Frontal cortex (tissue), 4 donors: ENCODE data around the gene GET3. TPM values are rescaled to one million over a fixed set of nuclear protein-coding genes. Genes with fewer than 3 reads are reported as not detected.
"Not testable (repeated sequence)": the region's sequence is repeated elsewhere in the genome, so short reads cannot be mapped to it uniquely, and the experiment has no call there.

Experiments used
- DNase-seq, 2 donors: peaks; one replicate each; pipeline ENCODE4 v3.0.0; 2012; ENCODE audit warnings: low spot score in 2 of 2
- FAIRE-seq: peaks from 2 replicates; lab custom pipeline; 2012; peaks lifted over from hg19 to GRCh38; lab: Jason Lieb, UNC
- total RNA-seq: library from RNA; depleted of rRNA; stranded (reverse); fragments of >200 nt; gene quantifications from one replicate; pipeline ENCODE4 v1.2.3, GENCODE V29; 2014
- donor health status: control.
- donor health status: control.
- donor health status: control.

GET3 gene
- total RNA-seq, 1 donor from 2014 or later, result 85.2 TPM

DNA sequence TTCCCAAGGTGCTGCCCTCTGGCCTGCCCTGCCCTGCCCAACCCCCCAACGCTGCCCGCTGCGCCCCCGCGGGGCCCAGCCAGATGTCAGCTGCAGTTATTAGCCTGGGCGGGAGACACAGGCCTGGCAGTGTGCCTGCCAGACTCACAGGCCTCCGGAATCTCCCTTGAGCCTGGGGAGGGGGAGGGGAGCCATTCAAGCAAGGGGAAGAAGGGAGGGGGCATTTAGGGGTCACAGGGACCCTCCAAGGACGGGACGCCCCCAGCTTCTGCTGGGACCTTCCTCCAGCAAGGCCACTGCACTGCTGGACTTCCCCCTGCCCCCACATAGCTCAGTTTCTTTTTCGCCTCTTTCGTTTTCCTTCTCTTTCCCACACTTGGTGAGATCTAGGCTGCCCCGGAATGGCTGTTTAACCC, 51.4 kb downstream of the GET3 start:
- peak in 1 of 2 donors; percentile 70 for DNase-seq
- FAIRE-seq, result no peak

DNA sequence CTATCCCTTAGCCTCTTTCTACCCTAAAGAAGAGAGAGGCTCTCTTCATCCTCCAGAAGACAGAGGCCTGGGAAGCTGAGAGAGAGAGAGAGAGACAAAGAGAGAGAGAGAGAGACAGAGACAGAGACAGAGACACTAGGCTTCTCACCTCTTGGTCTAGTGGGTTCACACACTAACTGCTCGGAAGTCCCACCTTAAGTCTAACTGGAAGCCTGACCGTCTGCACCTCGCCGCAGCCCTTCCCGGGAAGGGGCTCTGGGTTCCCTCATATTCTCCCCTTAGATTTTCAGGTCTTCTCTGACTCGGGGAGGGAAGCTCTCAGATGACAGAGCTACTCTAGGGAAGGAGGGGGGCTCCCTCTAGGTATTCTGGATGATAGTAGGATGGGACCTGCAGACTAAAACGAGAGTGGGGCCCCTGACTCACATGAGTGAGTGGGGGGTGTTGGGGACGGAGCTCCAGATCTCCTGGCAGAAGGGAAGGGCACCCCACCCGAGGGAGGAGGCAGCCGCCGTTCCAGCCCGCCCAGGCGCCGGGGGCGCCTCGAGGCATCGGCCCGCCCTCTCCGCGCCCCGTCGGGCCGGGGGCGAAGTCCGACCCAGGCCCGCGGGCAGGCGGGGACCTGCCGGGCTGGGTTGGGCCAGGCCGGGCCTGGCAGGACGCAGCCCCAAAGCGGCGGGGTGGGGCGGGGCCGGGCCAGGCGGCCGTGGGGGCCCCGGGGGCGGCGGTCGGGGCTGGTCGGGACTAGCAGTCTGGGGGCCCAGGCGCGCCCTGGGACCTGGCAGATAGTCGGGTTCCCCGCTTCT, 52.0 kb downstream of the GET3 start:
- DNase-seq (no peak), FAIRE-seq (no peak)

DNA sequence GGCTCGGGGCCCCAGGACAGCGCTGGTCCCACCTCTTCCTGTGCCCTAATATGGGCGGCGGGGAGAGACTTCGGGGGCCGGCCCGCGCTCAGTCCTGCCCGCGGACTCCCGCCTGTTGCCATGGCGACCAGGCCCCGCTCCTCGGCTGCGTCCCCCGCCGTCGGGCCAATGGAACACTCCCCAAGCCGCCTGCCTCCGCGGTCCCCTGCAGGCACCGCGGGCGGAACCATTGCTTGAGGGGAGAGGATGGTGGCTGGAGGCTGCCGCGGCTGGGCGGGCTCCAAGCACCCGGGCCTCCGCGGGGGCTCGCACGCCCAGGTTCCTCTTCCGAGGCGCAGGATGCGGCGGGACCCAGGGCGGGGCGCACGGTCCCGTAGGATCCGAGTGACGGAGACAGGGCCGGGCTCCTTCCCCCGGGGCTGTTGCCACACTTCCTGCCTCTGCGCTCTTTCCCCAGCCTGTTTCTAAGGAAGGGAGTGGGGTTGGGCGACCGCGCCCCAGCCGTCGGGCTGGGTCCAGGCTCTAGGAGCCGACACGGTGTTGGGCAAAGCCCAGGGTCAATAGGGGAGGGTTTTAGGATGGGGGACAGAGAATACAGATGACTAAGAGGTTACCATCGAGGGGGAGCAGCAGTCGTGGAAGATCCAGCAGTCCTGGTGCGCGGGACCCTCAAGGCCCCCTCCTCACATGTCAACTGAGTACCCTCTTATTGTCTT, 52.8 kb downstream of the GET3 start:
- FAIRE-seq (no peak), DNase-seq (peak; percentile 95)

DNA sequence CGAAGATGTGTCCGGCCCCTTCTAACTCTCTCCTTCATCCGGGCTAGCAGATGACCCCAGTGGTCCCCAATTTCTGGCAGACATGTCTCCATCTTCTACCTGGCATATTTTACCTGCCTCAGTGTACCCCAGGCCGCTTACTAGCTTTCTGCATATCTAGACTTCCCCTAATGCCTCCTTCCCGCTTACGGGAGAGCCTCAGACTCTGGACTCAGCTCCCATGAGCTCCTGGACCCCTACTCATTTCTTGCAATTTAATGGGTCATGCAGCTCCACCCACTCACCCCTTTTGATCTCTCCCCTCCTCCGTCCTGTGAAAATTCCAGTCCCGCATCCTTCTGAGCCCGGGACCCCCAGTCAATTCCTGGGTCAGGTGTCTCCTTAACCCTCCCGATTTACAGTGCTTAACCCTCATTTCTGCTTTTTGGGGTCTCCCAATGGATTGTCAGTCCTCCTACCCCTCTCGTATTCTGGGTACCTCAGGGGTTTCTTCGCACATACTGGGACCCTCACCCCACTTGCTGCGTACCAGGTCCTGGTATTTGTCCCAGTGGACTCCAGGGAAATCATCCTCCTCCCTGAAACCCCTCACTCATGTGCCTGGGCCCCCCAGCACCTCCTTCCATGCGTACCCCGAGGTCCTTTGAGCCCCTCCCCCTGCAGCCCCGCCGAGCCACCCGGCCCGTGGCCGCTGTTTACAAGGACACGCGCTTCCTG, 53.5 kb downstream of the GET3 start:
- FAIRE-seq, result no peak
- peak in 1 of 2 donors; percentile 35 for DNase-seq

DNA sequence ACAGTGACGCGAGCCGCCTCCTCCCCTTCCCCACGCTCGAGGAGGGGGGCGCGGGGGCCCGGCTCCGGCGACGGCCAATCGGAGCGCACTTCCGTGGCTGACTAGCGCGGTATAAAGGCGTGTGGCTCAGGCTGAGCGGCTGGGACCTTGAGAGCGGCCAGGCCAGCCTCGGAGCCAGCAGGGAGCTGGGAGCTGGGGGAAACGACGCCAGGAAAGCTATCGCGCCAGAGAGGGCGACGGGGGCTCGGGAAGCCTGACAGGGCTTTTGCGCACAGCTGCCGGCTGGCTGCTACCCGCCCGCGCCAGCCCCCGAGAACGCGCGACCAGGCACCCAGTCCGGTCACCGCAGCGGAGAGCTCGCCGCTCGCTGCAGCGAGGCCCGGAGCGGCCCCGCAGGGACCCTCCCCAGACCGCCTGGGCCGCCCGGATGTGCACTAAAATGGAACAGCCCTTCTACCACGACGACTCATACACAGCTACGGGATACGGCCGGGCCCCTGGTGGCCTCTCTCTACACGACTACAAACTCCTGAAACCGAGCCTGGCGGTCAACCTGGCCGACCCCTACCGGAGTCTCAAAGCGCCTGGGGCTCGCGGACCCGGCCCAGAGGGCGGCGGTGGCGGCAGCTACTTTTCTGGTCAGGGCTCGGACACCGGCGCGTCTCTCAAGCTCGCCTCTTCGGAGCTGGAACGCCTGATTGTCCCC, 54.2 kb downstream of the GET3 start, which contains the start of gene JUNB:
TSS of gene JUNB (plus strand) at position 142 of the 706 bp plus-strand sequence. CDS start at position 428, 286 bp downstream.
- FAIRE-seq, result no peak
- peak; percentile 89 to 96 for DNase-seq

DNA sequence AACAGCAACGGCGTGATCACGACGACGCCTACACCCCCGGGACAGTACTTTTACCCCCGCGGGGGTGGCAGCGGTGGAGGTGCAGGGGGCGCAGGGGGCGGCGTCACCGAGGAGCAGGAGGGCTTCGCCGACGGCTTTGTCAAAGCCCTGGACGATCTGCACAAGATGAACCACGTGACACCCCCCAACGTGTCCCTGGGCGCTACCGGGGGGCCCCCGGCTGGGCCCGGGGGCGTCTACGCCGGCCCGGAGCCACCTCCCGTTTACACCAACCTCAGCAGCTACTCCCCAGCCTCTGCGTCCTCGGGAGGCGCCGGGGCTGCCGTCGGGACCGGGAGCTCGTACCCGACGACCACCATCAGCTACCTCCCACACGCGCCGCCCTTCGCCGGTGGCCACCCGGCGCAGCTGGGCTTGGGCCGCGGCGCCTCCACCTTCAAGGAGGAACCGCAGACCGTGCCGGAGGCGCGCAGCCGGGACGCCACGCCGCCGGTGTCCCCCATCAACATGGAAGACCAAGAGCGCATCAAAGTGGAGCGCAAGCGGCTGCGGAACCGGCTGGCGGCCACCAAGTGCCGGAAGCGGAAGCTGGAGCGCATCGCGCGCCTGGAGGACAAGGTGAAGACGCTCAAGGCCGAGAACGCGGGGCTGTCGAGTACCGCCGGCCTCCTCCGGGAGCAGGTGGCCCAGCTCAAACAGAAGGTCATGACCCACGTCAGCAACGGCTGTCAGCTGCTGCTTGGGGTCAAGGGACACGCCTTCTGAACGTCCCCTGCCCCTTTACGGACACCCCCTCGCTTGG, 55.0 kb downstream of the GET3 start:
- no peak for FAIRE-seq
- DNase-seq, result peak; percentile 43 to 65

- FAIRE-seq (no peak), DNase-seq (no peak)
Observed at GRCh38 chr19:12792853-12793289, 55.6 kb downstream of the GET3 start.

DNA sequence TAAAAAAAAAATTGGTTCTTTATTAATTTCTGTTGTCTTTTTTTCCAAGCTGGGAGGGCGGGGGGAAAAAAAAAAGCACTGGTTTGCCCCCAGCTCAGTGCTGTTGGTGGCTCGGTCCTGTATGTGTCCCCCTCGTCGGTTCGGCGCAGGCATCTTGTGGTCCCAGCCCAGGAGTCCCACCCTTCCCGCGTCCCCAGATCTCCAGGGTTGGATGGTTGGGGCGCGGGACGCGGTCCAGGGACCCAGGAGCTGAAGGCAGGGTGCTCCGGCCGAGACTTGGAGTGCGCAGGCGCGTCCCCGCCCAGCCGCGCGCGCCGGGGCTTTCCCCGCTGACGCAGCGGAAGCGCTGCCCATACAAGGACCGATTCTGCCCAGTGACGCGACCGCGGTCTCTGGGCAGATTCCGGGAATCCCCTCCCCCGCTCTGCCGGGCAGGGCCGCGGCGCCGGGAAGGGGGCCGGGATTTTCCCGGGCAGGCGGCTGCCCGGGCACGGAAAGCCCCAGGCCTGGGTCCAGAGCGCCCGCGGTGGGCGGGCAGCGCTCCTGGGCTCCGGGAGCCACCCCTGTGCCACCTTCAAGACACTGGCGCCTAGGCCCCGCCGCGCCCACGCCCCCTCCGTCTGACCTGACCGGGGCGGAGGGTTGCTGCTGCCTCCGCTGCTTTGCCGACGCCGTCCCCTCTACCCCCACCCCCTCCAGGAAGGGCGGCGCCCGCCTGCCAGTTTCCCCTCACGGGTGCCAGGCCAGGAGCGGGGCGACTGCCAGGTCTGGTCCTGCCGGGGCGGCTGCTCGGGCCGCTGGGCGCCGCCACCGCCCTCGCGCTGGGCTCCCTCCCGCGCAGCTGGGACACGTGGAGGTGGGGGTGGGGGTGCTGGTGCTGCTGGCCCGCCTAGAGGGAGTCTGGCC, 56.2 kb downstream of the GET3 start:
- FAIRE-seq, result no peak
- DNase-seq, result peak; percentile 97 to 100

GRCh38 chr19:12794196-12794941, 57.1 kb downstream of the GET3 start:
- DNase-seq (no peak), FAIRE-seq (no peak)

GRCh38 chr19:12794971-12795381, 57.7 kb downstream of the GET3 start:
- no peak for FAIRE-seq
- no peak for DNase-seq

DNA sequence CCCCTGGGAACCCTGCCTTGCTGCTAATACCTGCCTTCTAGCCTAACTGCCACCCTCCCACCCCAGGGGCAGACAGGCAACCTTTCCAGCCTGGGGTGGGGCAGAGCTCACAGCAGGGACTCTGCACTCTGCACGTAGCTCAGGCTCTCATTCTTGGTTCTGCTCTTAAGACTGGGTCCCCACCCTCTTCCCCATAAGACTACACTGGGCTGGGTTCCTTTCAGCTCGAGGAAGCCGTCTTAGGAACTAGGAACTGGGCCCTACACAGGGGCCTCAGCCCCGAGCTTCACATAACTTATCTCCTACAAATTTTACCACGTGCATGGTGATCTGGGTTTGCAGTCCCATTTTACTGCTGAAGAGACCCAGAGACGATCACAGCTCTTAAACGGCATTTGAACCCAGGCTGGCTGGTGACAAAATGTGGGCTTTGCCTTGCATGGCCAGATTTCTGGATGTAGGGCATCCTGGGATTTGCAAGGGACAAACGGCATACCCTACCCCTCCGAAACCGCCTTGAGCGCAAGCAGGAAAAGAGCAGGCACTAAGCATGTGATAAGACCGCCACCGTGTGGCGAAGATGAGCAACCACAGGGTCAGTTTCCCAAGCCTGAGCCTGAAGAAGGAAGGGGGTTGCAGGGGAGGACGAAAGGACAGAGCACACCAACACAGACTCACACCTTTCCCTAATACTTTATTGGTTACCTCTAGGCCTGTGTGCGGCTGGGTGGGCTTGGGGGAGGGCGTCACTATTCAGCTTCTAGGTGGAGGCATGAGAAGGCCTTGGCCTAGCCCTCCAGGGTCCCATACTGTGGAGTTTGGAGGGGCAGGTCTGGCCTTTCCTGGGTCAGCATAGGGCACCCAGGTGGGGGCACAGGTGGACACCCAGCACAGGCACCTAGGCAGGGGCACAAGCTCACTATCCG, 59.1 kb downstream of the GET3 start:
- DNase-seq, result peak; percentile 64 to 69
- no peak for FAIRE-seq

DNA sequence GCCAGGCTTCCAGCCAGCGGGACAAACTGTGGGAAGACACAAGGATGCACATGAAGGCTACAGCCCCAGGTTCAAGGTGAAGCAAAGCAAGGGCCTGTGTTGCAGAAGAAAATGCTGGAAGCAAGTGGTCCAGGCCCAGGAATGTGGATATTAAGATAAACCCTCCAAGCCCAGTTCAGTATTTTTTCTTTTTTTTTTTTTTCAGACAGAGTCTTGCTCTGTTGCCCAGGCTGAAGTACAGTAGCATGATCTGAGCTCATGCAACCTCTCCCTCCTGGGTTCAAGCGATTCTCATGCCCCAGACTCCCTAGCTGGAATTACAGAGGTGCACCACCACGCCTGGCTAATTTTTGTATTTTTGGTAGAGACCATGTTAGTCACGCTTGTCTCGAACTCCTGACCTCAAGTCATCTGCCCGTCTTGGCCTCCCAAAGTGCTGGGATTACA, 59.9 kb downstream of the GET3 start:
- FAIRE-seq, result no peak
- no peak for DNase-seq

GRCh38 chr19:12797607-12798006, 60.3 kb downstream of the GET3 start:
- DNase-seq, FAIRE-seq: not testable (repeated sequence)
